Measurements from ENCODE around the gene FARSA.

DNA sequence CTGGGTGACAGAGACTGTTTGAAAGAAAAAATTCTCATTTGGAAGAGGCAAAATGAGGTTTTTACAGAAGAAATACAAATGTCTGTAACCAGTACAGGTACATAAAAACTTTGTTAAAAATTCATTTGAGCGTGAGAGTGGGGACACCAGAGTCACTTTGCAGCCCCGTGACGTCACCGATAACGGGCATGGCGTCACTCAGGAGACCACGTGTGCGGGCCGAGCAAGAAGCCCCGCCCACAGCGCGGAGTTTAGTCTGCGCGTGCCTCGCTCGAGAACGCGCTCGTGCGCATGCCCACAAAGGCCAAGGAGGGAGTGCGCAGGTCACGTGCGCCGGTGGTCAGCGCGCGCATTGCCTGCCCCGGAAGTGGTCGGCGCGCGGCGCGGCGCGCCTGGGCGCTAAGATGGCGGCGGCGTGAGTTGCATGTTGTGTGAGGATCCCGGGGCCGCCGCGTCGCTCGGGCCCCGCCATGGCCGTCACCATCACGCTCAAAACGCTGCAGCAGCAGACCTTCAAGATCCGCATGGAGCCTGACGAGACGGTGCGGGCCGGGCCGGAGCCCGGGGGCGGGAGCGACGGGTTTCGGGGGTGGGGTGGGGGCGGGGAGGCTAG lies 12.1 kb upstream of the FARSA start, which contains the start of gene RAD23A:
- TF ChIP-seq, protein P1, sequence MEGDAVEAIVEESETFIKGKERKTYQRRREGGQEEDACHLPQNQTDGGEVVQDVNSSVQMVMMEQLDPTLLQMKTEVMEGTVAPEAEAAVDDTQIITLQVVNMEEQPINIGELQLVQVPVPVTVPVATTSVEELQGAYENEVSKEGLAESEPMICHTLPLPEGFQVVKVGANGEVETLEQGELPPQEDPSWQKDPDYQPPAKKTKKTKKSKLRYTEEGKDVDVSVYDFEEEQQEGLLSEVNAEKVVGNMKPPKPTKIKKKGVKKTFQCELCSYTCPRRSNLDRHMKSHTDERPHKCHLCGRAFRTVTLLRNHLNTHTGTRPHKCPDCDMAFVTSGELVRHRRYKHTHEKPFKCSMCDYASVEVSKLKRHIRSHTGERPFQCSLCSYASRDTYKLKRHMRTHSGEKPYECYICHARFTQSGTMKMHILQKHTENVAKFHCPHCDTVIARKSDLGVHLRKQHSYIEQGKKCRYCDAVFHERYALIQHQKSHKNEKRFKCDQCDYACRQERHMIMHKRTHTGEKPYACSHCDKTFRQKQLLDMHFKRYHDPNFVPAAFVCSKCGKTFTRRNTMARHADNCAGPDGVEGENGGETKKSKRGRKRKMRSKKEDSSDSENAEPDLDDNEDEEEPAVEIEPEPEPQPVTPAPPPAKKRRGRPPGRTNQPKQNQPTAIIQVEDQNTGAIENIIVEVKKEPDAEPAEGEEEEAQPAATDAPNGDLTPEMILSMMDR (IDR thresholded peaks at IDR 0.05; ENCODE audit: insufficient read depth, low read depth, low read length) = no peak
- no peak for TF ChIP-seq EZH2 (IDR thresholded peaks at IDR 0.05; ENCODE audit: insufficient read depth, low read length)

Measured in astrocyte (in vitro differentiated cells and primary cell).